ENCODE measurements around the gene IL3.

- no peak for TF ChIP-seq CTCF (IDR thresholded peaks at IDR 0.05; ENCODE audit: poor library complexity)
- no peak for TF ChIP-seq EZH2 (IDR thresholded peaks at IDR 0.05; ENCODE audit: borderline replicate concordance)
- TF ChIP-seq EZH2phosphoT487 (IDR thresholded peaks at IDR 0.05; ENCODE audit: low read depth, severe bottlenecking, unreplicated experiment): no peak
Observed at GRCh38 chr5:132053483-132053882, 7.0 kb upstream of the IL3 start.

All from hepatocyte (in vitro differentiated cells).